Activated CD4-positive, alpha-beta memory T cell treated with anti-CD3 and anti-CD28 coated beads for 36 hours (primary cell): Measurements from ENCODE around the gene TTLL9. TPM values are rescaled to one million over a fixed set of nuclear protein-coding genes. Genes with fewer than 3 reads are reported as not detected.
A peak's percentile ranks its signal among the peaks of the same experiment; 100 is the strongest.
"Not testable (repeated sequence)": the region's sequence is repeated elsewhere in the genome, so short reads cannot be mapped to it uniquely, and the experiment has no call there.

ENCODE experiments used
- CTCF ChIA-PET: fragments of 350-600 bp; sonication (Branson Sonifier 250); formaldehyde crosslinking; loops from one replicate; lab custom pipeline; 2021; ENCODE audit warnings: antibody characterized with exemption, inconsistent platforms; lab: Charles Lee
- POLR2A ChIA-PET: fragments of 350-600 bp; sonication (Branson Sonifier 250); formaldehyde crosslinking; loops from one replicate; lab custom pipeline; 2021; ENCODE audit warnings: antibody characterized with exemption; lab: Charles Lee
- DNase-seq: peaks from one replicate; pipeline ENCODE4 v3.0.0-alpha.2; 2020
- H3K27ac Mint-ChIP-seq: one replicate; pipeline ENCODE4 v1.8.0; 2021; ENCODE audit warnings: mixed read lengths
- H3K27me3 Mint-ChIP-seq: one replicate; pipeline ENCODE4 v1.8.0; 2021; ENCODE audit warnings: mixed read lengths
- H3K36me3 Mint-ChIP-seq: one replicate; pipeline ENCODE4 v1.8.0; 2021; ENCODE audit warnings: mixed read lengths
- H3K4me1 Mint-ChIP-seq: one replicate; pipeline ENCODE4 v1.8.0; 2021; ENCODE audit warnings: low read depth, mixed read lengths
- H3K4me3 Mint-ChIP-seq: one replicate; pipeline ENCODE4 v1.8.0; 2021; ENCODE audit warnings: mild to moderate bottlenecking, mixed read lengths
- H3K9me3 Mint-ChIP-seq: one replicate; pipeline ENCODE4 v1.8.0; 2021; ENCODE audit warnings: mixed read lengths
- intact Hi-C: fragments of 100-400 bp; cut with micrococcal nuclease; formaldehyde crosslinking; loops from one replicate; pipeline ENCODE4 v1.15.1; 2023
- total RNA-seq, 2 experiments: library from RNA; stranded (reverse); gene quantifications; one replicate each; pipeline ENCODE4 v1.2.3, GENCODE V29; 2021

Gene TTLL9
- not detected for total RNA-seq

- H3K4me3 Mint-ChIP-seq = peak within 1 kb of the TSS; percentile 76
- no peak within 1 kb of the TSS for H3K27ac Mint-ChIP-seq
- peaks cover 10% of the 10 kb centered on the region for H3K4me1 Mint-ChIP-seq
- H3K9me3 Mint-ChIP-seq = no peaks in the 10 kb centered on the region
- H3K27me3 Mint-ChIP-seq = peaks cover 28% of the 10 kb centered on the region
- peaks cover 3% of the 10 kb centered on the region for H3K36me3 Mint-ChIP-seq
- intact Hi-C loops = loop anchor here (1.0 kb wide), 1 partner anchor 8 kb away; no protein-coding TSS in a partner anchor
- DNase-seq = no peak
- ChIA-PET POLR2A (no interaction called here), CTCF (interaction anchor here (0.8 to 1.1 kb wide), 3 partner anchors 17 to 24 kb away, joined by 3 to 6 read pairs (median 3); no protein-coding TSS in a partner anchor)
Measured at GRCh38 chr20:31869942-31870725, at the start of gene TTLL9, which contains the start of gene DUSP15. Gene TTLL9 (plus strand): TSS chr20:31870634. CDS start chr20:31871127, 493 bp downstream. Gene DUSP15 (minus strand): TSS chr20:31870527. CDS start chr20:31870337, 190 bp downstream.

- no peaks in the 10 kb centered on the region for H3K36me3 Mint-ChIP-seq
- H3K27ac Mint-ChIP-seq = no peak overlapping the region
- intact Hi-C loops = loop anchor here (5.0 kb wide), 1 partner anchor 271 kb away; no protein-coding TSS in a partner anchor
- H3K27me3 Mint-ChIP-seq = no peaks in the 10 kb centered on the region
- no peak overlapping the region for H3K4me3 Mint-ChIP-seq
- ChIA-PET POLR2A (no interaction called here), CTCF (interaction anchor here (1.9 to 4.1 kb wide), 6 partner anchors 9 to 269 kb away, joined by 5 to 46 read pairs (median 17); partner anchors contain the start of gene PDRG1)
- no peaks in the 10 kb centered on the region for H3K9me3 Mint-ChIP-seq
- DNase-seq = no peak
- peaks cover 5% of the 10 kb centered on the region for H3K4me1 Mint-ChIP-seq
Measured at GRCh38 chr20:31821427-31821826, 49.0 kb upstream of the TTLL9 start.

DNA sequence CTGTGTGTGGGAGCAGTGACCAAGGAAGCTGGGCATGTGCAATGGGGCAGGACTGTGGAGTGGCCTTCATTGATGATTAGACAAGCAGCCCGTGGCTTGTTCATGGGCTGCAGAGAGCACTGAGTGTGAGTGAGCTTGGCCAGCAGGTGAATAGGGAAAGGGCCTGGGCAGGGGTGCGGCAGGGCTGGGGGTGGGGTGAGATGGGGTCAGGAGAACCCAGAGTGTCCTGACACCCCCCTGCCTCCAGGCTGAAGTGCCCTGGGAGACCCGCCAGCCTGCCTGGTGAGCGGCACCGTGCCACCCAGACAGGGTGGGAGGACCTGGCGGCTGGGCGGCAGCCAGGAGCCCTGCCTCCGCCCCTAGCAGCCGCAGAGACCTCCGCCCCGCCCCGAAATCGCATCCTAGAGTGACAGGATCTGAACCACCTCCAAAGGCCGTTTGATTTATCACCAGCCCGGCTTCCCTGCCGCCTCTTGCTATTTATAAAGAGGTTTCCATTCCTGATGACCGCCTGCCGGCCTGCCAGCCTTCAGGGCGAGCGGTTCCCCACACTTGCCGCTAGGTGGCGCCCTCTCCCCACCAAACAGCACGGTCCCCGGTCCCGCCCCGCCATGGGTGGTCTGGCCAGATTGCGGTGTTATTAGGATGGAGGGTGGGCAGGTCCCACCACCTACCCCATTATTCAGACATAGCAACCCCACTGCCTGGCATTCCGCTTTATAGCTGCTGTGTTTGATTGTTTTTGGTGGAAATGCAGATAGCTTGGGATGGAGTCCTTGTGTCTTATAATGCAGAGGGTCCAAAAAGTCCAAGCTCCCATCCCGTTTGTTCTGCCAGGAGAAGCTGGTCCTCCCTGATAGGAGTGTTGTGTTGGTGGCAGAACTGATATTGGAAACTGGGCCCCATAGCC lies 47.8 kb upstream of the TTLL9 start:
- no peaks in the 10 kb centered on the region for H3K36me3 Mint-ChIP-seq
- intact Hi-C loops = loop anchor here (1.0 to 5.0 kb wide), 4 partner anchors 24 to 270 kb away; partner anchors contain the start of gene PDRG1
- CTCF ChIA-PET = interaction anchor here (0.7 to 4.1 kb wide), 36 partner anchors 8 to 956 kb away, joined by 3 to 56 read pairs (median 4); partner anchors contain the start of genes FOXS1 and PDRG1
- H3K27me3 Mint-ChIP-seq = no peaks in the 10 kb centered on the region
- peak; percentile 81 for DNase-seq
- H3K9me3 Mint-ChIP-seq = no peaks in the 10 kb centered on the region
- no peak overlapping the region for H3K27ac Mint-ChIP-seq
- H3K4me1 Mint-ChIP-seq = peaks cover 5% of the 10 kb centered on the region
- no peak overlapping the region for H3K4me3 Mint-ChIP-seq
- POLR2A ChIA-PET = no interaction called here

- no peak for DNase-seq
- ChIA-PET POLR2A (no interaction called here), CTCF (interaction anchor here (0.7 to 4.1 kb wide), 33 partner anchors 10 to 955 kb away, joined by 3 to 56 read pairs (median 4); partner anchors contain the start of genes FOXS1 and PDRG1)
- Mint-ChIP-seq H3K4me1 (peaks cover 5% of the 10 kb centered on the region), H3K36me3 (no peaks in the 10 kb centered on the region), H3K9me3 (no peaks in the 10 kb centered on the region), H3K4me3 (no peak overlapping the region), H3K27me3 (no peaks in the 10 kb centered on the region), H3K27ac (no peak overlapping the region)
- intact Hi-C loops = loop anchor here (1.0 to 5.0 kb wide), 3 partner anchors 23 to 269 kb away; partner anchors contain the start of gene PDRG1
Measured at GRCh38 chr20:31823360-31824124, 46.9 kb upstream of the TTLL9 start.

GRCh38 chr20:31824125-31824485 lies 46.3 kb upstream of the TTLL9 start:
- Mint-ChIP-seq H3K27ac (no peak overlapping the region), H3K4me3 (no peak overlapping the region), H3K4me1 (peaks cover 5% of the 10 kb centered on the region), H3K9me3 (no peaks in the 10 kb centered on the region), H3K27me3 (no peaks in the 10 kb centered on the region), H3K36me3 (no peaks in the 10 kb centered on the region)
- ChIA-PET CTCF (interaction anchor here (1.1 to 4.1 kb wide), 7 partner anchors 10 to 267 kb away, joined by 3 to 56 read pairs (median 14); partner anchors contain the start of gene FOXS1), POLR2A (no interaction called here)
- no peak for DNase-seq
- intact Hi-C loops = loop anchor here (5.0 kb wide), 1 partner anchor 268 kb away; no protein-coding TSS in a partner anchor

GRCh38 chr20:31824554-31825313 lies 45.7 kb upstream of the TTLL9 start:
- intact Hi-C loops = loop anchor here (5.0 kb wide), 1 partner anchor 268 kb away; no protein-coding TSS in a partner anchor
- Mint-ChIP-seq H3K4me3 (no peak overlapping the region), H3K4me1 (peaks cover 5% of the 10 kb centered on the region), H3K9me3 (no peaks in the 10 kb centered on the region), H3K27me3 (no peaks in the 10 kb centered on the region), H3K27ac (no peak overlapping the region), H3K36me3 (no peaks in the 10 kb centered on the region)
- POLR2A ChIA-PET = no interaction called here
- no peak for DNase-seq
- CTCF ChIA-PET = interaction anchor here (0.9 to 4.1 kb wide), 4 partner anchors 10 to 266 kb away, joined by 3 to 56 read pairs (median 24); partner anchors contain the start of gene FOXS1

- no peak for DNase-seq
- ChIA-PET POLR2A (no interaction called here), CTCF (interaction anchor here (1.1 to 1.5 kb wide), 3 partner anchors 12 to 261 kb away, joined by 3 to 5 read pairs (median 3); no protein-coding TSS in a partner anchor)
- Mint-ChIP-seq H3K27ac (no peak overlapping the region), H3K36me3 (no peaks in the 10 kb centered on the region), H3K27me3 (no peaks in the 10 kb centered on the region), H3K4me1 (peaks cover 5% of the 10 kb centered on the region), H3K9me3 (no peaks in the 10 kb centered on the region), H3K4me3 (no peak overlapping the region)
- intact Hi-C loops = no loop called here
Measured at GRCh38 chr20:31826074-31826473, 44.4 kb upstream of the TTLL9 start.

DNA sequence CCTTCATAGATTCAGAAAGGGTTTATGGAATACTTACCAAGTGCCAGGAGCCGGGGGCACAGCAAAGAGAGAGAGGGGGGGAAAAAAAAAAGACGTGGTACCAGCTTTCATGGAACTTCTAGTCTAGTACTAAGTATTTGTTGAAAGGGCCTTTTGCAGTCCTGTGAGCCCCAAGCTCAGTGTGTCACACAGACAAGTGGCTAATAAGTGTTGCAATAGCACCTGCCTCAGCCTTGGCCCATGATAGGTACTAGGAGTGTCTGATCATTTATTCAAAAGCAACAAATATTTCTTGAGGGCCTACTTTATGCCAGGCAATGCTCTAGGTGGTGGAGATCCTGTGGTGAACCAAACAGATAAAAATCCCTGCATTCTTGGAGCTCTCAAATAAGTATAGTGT lies 43.4 kb upstream of the TTLL9 start:
- H3K27me3 Mint-ChIP-seq = no peaks in the 10 kb centered on the region
- CTCF ChIA-PET = interaction anchor here (1.2 to 1.5 kb wide), 2 partner anchors 11 to 260 kb away, joined by 3 to 5 read pairs; no protein-coding TSS in a partner anchor
- POLR2A ChIA-PET = no interaction called here
- no peak overlapping the region for H3K27ac Mint-ChIP-seq
- H3K4me1 Mint-ChIP-seq = peaks cover 5% of the 10 kb centered on the region
- intact Hi-C loops = no loop called here
- H3K9me3 Mint-ChIP-seq = no peaks in the 10 kb centered on the region
- no peak for DNase-seq
- no peak overlapping the region for H3K4me3 Mint-ChIP-seq
- H3K36me3 Mint-ChIP-seq = no peaks in the 10 kb centered on the region

- H3K36me3 Mint-ChIP-seq, intact Hi-C loops, H3K4me1 Mint-ChIP-seq, POLR2A ChIA-PET, CTCF ChIA-PET, H3K27ac Mint-ChIP-seq, H3K27me3 Mint-ChIP-seq, H3K4me3 Mint-ChIP-seq, H3K9me3 Mint-ChIP-seq, DNase-seq: not testable (repeated sequence)
Measured at GRCh38 chr20:31828016-31828415, 42.4 kb upstream of the TTLL9 start.

- no peak overlapping the region for H3K27ac Mint-ChIP-seq
- no peak overlapping the region for H3K4me3 Mint-ChIP-seq
- ChIA-PET CTCF (interaction anchor here (1.1 to 1.8 kb wide), 4 partner anchors 8 to 261 kb away, joined by 3 to 5 read pairs (median 4); no protein-coding TSS in a partner anchor), POLR2A (no interaction called here)
- no peaks in the 10 kb centered on the region for H3K27me3 Mint-ChIP-seq
- intact Hi-C loops = no loop called here
- no peaks in the 10 kb centered on the region for H3K36me3 Mint-ChIP-seq
- no peaks in the 10 kb centered on the region for H3K4me1 Mint-ChIP-seq
- no peaks in the 10 kb centered on the region for H3K9me3 Mint-ChIP-seq
- DNase-seq = no peak
Measured at GRCh38 chr20:31829731-31830130, 40.7 kb upstream of the TTLL9 start.
